Mononuclear cell (primary cell): ENCODE results near the gene RAPGEF5. TPM values are rescaled to one million over a fixed set of nuclear protein-coding genes. Genes with fewer than 3 reads are reported as not detected.
A peak's percentile ranks its signal among the peaks of the same experiment; 100 is the strongest.

Source experiments
- H3K27me3 ChIP-seq: 2 replicates; pipeline ENCODE4 v1.6.0; 2011; ENCODE audit warnings: low read length, control low read depth; ENCODE audit not compliant: insufficient read depth
- H3K4me1 ChIP-seq: 2 replicates; pipeline ENCODE4 v1.5.1; 2011; ENCODE audit warnings: mild to moderate bottlenecking, low read length, control low read depth; ENCODE audit not compliant: insufficient read depth
- H3K4me3 ChIP-seq: 2 replicates; pipeline ENCODE4 v1.5.1; 2011; ENCODE audit warnings: mild to moderate bottlenecking, low read length, moderate library complexity
- H3K9me3 ChIP-seq: 2 replicates; pipeline ENCODE4 v1.5.1; 2011; ENCODE audit warnings: low read depth, mild to moderate bottlenecking, control low read depth, low read length
- total RNA-seq: library from RNA; depleted of rRNA; stranded (reverse); fragments of >200 nt; gene quantifications from one replicate; pipeline ENCODE4 v1.2.3, GENCODE V29; 2012

RAPGEF5 gene
- total RNA-seq: 0.63 TPM

GRCh38 chr7:22356701-22357310 is at the start of gene RAPGEF5:
Gene RAPGEF5, minus strand, starts transcription at chr7:22357154. Its CDS starts 94 bp downstream, at chr7:22357060.
- H3K4me1 ChIP-seq: peaks cover 3% of the 10 kb centered on the region
- H3K4me3 ChIP-seq: peak within 1 kb of the TSS; percentile 15
- peaks cover 25% of the 10 kb centered on the region for H3K27me3 ChIP-seq
- H3K9me3 ChIP-seq: no peaks in the 10 kb centered on the region

GRCh38 chr7:22406715-22407114 is 49.8 kb upstream of the RAPGEF5 start:
- no peaks in the 10 kb centered on the region for H3K27me3 ChIP-seq
- H3K4me3 ChIP-seq: no peak overlapping the region
- H3K4me1 ChIP-seq: peaks cover 12% of the 10 kb centered on the region
- H3K9me3 ChIP-seq: no peaks in the 10 kb centered on the region

GRCh38 chr7:22404421-22405023 is 47.6 kb upstream of the RAPGEF5 start:
- H3K4me1 ChIP-seq: peaks cover 12% of the 10 kb centered on the region
- no peak overlapping the region for H3K4me3 ChIP-seq
- no peaks in the 10 kb centered on the region for H3K27me3 ChIP-seq
- no peaks in the 10 kb centered on the region for H3K9me3 ChIP-seq

- Histone ChIP-seq H3K9me3 (no peaks in the 10 kb centered on the region), H3K27me3 (no peaks in the 10 kb centered on the region), H3K4me3 (no peak overlapping the region), H3K4me1 (peaks cover 12% of the 10 kb centered on the region)
Observed at GRCh38 chr7:22403344-22403743, 46.4 kb upstream of the RAPGEF5 start.

GRCh38 chr7:22402250-22402649 is 45.3 kb upstream of the RAPGEF5 start:
- Histone ChIP-seq H3K27me3 (no peaks in the 10 kb centered on the region), H3K4me3 (no peak overlapping the region), H3K4me1 (peaks cover 12% of the 10 kb centered on the region), H3K9me3 (no peaks in the 10 kb centered on the region)

- peaks cover 12% of the 10 kb centered on the region for H3K4me1 ChIP-seq
- no peaks in the 10 kb centered on the region for H3K9me3 ChIP-seq
- H3K4me3 ChIP-seq: no peak overlapping the region
- no peaks in the 10 kb centered on the region for H3K27me3 ChIP-seq
Observed at GRCh38 chr7:22400936-22401553, 44.1 kb upstream of the RAPGEF5 start.

GRCh38 chr7:22400150-22400814 is 43.3 kb upstream of the RAPGEF5 start:
- H3K4me3 ChIP-seq: no peak overlapping the region
- H3K9me3 ChIP-seq: no peaks in the 10 kb centered on the region
- no peaks in the 10 kb centered on the region for H3K27me3 ChIP-seq
- peaks cover 12% of the 10 kb centered on the region for H3K4me1 ChIP-seq

- Histone ChIP-seq H3K4me3 (no peak overlapping the region), H3K27me3 (no peaks in the 10 kb centered on the region), H3K9me3 (no peaks in the 10 kb centered on the region), H3K4me1 (peaks cover 12% of the 10 kb centered on the region)
Observed at GRCh38 chr7:22399546-22399945, 42.6 kb upstream of the RAPGEF5 start.

GRCh38 chr7:22399091-22399490 is 42.1 kb upstream of the RAPGEF5 start:
- Histone ChIP-seq H3K27me3 (no peaks in the 10 kb centered on the region), H3K9me3 (no peaks in the 10 kb centered on the region), H3K4me3 (no peak overlapping the region), H3K4me1 (peaks cover 12% of the 10 kb centered on the region)

- Histone ChIP-seq H3K4me1 (peaks cover 8% of the 10 kb centered on the region), H3K9me3 (no peaks in the 10 kb centered on the region), H3K27me3 (no peaks in the 10 kb centered on the region), H3K4me3 (no peak overlapping the region)
Observed at GRCh38 chr7:22397981-22398380, 41.0 kb upstream of the RAPGEF5 start.

GRCh38 chr7:22395222-22395621 is 38.3 kb upstream of the RAPGEF5 start:
- no peaks in the 10 kb centered on the region for H3K9me3 ChIP-seq
- H3K27me3 ChIP-seq: no peaks in the 10 kb centered on the region
- no peak overlapping the region for H3K4me3 ChIP-seq
- no peaks in the 10 kb centered on the region for H3K4me1 ChIP-seq

- Histone ChIP-seq H3K9me3 (no peaks in the 10 kb centered on the region), H3K4me3 (no peak overlapping the region), H3K27me3 (no peaks in the 10 kb centered on the region), H3K4me1 (no peaks in the 10 kb centered on the region)
Observed at GRCh38 chr7:22394739-22395138, 37.8 kb upstream of the RAPGEF5 start.

GRCh38 chr7:22393913-22394729 is 37.2 kb upstream of the RAPGEF5 start:
- Histone ChIP-seq H3K4me1 (no peaks in the 10 kb centered on the region), H3K27me3 (no peaks in the 10 kb centered on the region), H3K9me3 (no peaks in the 10 kb centered on the region), H3K4me3 (no peak overlapping the region)

GRCh38 chr7:22390516-22390915 is 33.6 kb upstream of the RAPGEF5 start:
- Histone ChIP-seq H3K9me3 (no peaks in the 10 kb centered on the region), H3K27me3 (no peaks in the 10 kb centered on the region), H3K4me3 (no peak overlapping the region), H3K4me1 (no peaks in the 10 kb centered on the region)

- no peaks in the 10 kb centered on the region for H3K4me1 ChIP-seq
- no peaks in the 10 kb centered on the region for H3K27me3 ChIP-seq
- H3K4me3 ChIP-seq: no peak overlapping the region
- H3K9me3 ChIP-seq: no peaks in the 10 kb centered on the region
Observed at GRCh38 chr7:22389892-22390291, 32.9 kb upstream of the RAPGEF5 start.
